Endothelial cell of umbilical vein (primary cell): Measurements from ENCODE around the gene PRKG1. TPM values are rescaled to one million over a fixed set of nuclear protein-coding genes. Genes with fewer than 3 reads are reported as not detected.

Source experiments
- BruUV-seq: library from RNA; stranded (reverse); fragments of 400-500 nt; replicated peaks from 2 replicates; lab custom pipeline; 2021; lab: Mats Ljungman, UMichigan
- CTCF ChIA-PET: fragments of 300-600, 350-600 bp; sonication (Branson Sonifier 250); formaldehyde crosslinking; loops from one replicate; lab custom pipeline; 2021; ENCODE audit warnings: antibody characterized with exemption, inconsistent platforms; lab: Charles Lee
- POLR2A ChIA-PET: fragments of 300-600, 350-600 bp; sonication (Branson Sonifier 250); formaldehyde crosslinking; loops from one replicate; lab custom pipeline; 2021; ENCODE audit warnings: antibody characterized with exemption, inconsistent platforms; lab: Charles Lee
- DNase-seq: peaks from one replicate; pipeline ENCODE4 v3.0.0-alpha.2; 2011; ENCODE audit warnings: low read depth, low spot score
- FAIRE-seq: peaks from 2 replicates; lab custom pipeline; 2011; peaks lifted over from hg19 to GRCh38; lab: Jason Lieb, UNC
- H2AFZ ChIP-seq: 2 replicates; pipeline ENCODE4 v1.6.0; 2012; ENCODE audit warnings: low read depth, low read length, control low read depth, inconsistent platforms
- H3K27ac ChIP-seq: 2 replicates; pipeline ENCODE4 v1.5.1; 2011; ENCODE audit warnings: low read depth, mild to moderate bottlenecking, control low read depth, low read length, moderate library complexity; ENCODE audit not compliant: insufficient read depth
- H3K27me3 ChIP-seq, 2 experiments: 2 replicates each; pipeline versions ENCODE4 v1.6.0 to v1.6.1; 2011; ENCODE audit warnings: low read length in 2 of 2, mixed read lengths in 1 of 2; ENCODE audit not compliant: control insufficient read depth in 2 of 2, insufficient read depth in 2 of 2
- H3K36me3 ChIP-seq, 2 experiments: 2 replicates in 1 of 2; 3 replicates in 1 of 2; pipeline ENCODE4 v1.5.1; 2011; ENCODE audit warnings: low read length in 2 of 2, mild to moderate bottlenecking in 1 of 2, moderate library complexity in 1 of 2; ENCODE audit not compliant: control insufficient read depth in 2 of 2, insufficient read depth in 2 of 2; ENCODE audit errors: extremely low read depth in 1 of 2
- H3K4me1 ChIP-seq: 3 replicates; pipeline ENCODE4 v1.5.1; 2011; ENCODE audit warnings: mild to moderate bottlenecking, low read length; ENCODE audit not compliant: control insufficient read depth, insufficient read depth; ENCODE audit errors: extremely low read depth
- H3K4me2 ChIP-seq: 2 replicates; pipeline ENCODE4 v1.6.1; 2011; ENCODE audit warnings: low read length, control low read depth, mixed read lengths; ENCODE audit not compliant: insufficient read depth
- H3K4me3 ChIP-seq, 3 experiments: fragments of 200-600 bp in 1 of 3; sonication (generic), shearing (Covaris generic) in 1 of 3; replicated peaks in 1 of 3; 2 replicates each; pipeline ENCODE4 v1.5.1; 2011 to 2016; ENCODE audit warnings: control low read depth in 3 of 3, low read length in 3 of 3, mild to moderate bottlenecking in 2 of 3, inconsistent platforms in 1 of 3, low read depth in 1 of 3, moderate library complexity in 1 of 3; ENCODE audit not compliant: insufficient read depth in 1 of 3
- H3K79me2 ChIP-seq: 2 replicates; pipeline ENCODE4 v1.6.0; 2012; ENCODE audit warnings: low read length, inconsistent platforms; ENCODE audit not compliant: control insufficient read depth, insufficient read depth
- H3K9ac ChIP-seq: replicated peaks from 2 replicates; pipeline ENCODE3; 2011; ENCODE audit warnings: low read length, control low read depth; ENCODE audit not compliant: insufficient read depth; ENCODE audit errors: extremely low read depth
- H3K9me1 ChIP-seq: replicated peaks from 3 replicates; pipeline ENCODE4 v1.6.0; 2011; ENCODE audit warnings: mild to moderate bottlenecking, low read length; ENCODE audit not compliant: control insufficient read depth, insufficient read depth; ENCODE audit errors: extremely low read depth
- H3K9me3 ChIP-seq: replicated peaks from 2 replicates; pipeline ENCODE4 v1.5.1; 2012; ENCODE audit warnings: low read length, inconsistent platforms; ENCODE audit not compliant: control insufficient read depth, insufficient read depth
- H4K20me1 ChIP-seq: replicated peaks from 2 replicates; pipeline ENCODE3; 2011; ENCODE audit warnings: mild to moderate bottlenecking, low read length; ENCODE audit not compliant: control insufficient read depth, insufficient read depth; ENCODE audit errors: extremely low read depth
- CTCF ChIP-seq, 2 donors: IDR thresholded peaks; 1 replicate in 1 of 2; 2 replicates in 1 of 2; pipeline ENCODE4 v1.5.1; 2011; ENCODE audit warnings: low read length in 2 of 2, mild to moderate bottlenecking in 2 of 2, moderate library complexity in 2 of 2, control low read depth in 1 of 2, inconsistent platforms in 1 of 2, low read depth in 1 of 2; ENCODE audit not compliant: insufficient read depth in 1 of 2; ENCODE audit errors: extremely low read depth in 1 of 2
- EZH2 ChIP-seq: IDR thresholded peaks from 2 replicates; pipeline ENCODE4 v1.6.1; 2012; ENCODE audit warnings: borderline replicate concordance, low read depth, mild to moderate bottlenecking, moderate library complexity, low read length, inconsistent platforms; ENCODE audit not compliant: severe bottlenecking
- FOS ChIP-seq: IDR thresholded peaks from 2 replicates; pipeline ENCODE4 v1.6.1; 2011; ENCODE audit warnings: mild to moderate bottlenecking, low read length, moderate library complexity, borderline replicate concordance; ENCODE audit not compliant: insufficient read depth
- GATA2 ChIP-seq: IDR thresholded peaks from 2 replicates; pipeline ENCODE4 v1.7.0; 2011; ENCODE audit warnings: low read depth, mild to moderate bottlenecking, moderate library complexity, mixed read lengths, low read length; ENCODE audit not compliant: insufficient read length, insufficient read depth
- JUN ChIP-seq: IDR thresholded peaks from 2 replicates; pipeline ENCODE4 v1.6.1; 2011; ENCODE audit warnings: borderline replicate concordance, low read depth; ENCODE audit not compliant: insufficient read length, insufficient read depth
- MAX ChIP-seq: IDR thresholded peaks from 2 replicates; pipeline ENCODE4 v1.6.1; 2011; ENCODE audit not compliant: insufficient read depth, insufficient read length
- MYC ChIP-seq: IDR thresholded peaks from one replicate; pipeline ENCODE4 v1.6.1; 2011; ENCODE audit warnings: mild to moderate bottlenecking, low read depth, low read length
- POLR2A ChIP-seq: IDR thresholded peaks from 2 replicates; pipeline ENCODE4 v1.6.1; 2012; ENCODE audit warnings: low read depth, mild to moderate bottlenecking, control low read depth, low read length
- POLR2AphosphoS5 ChIP-seq: IDR thresholded peaks from 2 replicates; pipeline ENCODE4 v1.6.1; 2012; ENCODE audit warnings: low read depth, mild to moderate bottlenecking, control low read depth, low read length, moderate library complexity; ENCODE audit not compliant: insufficient read depth
- dilution Hi-C: fragments of 300-500 bp; cut with MboI; formaldehyde crosslinking; loops from one replicate; pipeline ENCODE4 v1.15.0; 2019; ENCODE audit warnings: low sequenced_read_pairs; ENCODE audit not compliant: extremely low pct_ligation_motif_present
- intact Hi-C: fragments of 100-400 bp; cut with micrococcal nuclease; formaldehyde crosslinking; loops from one replicate; pipeline ENCODE4 v1.10.0; 2022
- polyA plus RNA-seq, 4 experiments: library from polyadenylated mRNA; depleted of rRNA in 3 of 4; stranded (reverse) in 3 of 4; unstranded in 1 of 4; fragments of >200 nt; gene quantifications; 2 replicates each; pipeline versions ENCODE4 v1.2.1 to v1.2.3, GENCODE V29; 2011 to 2012; ENCODE audit warnings: missing spikeins in 1 of 4
- total RNA-seq: library from RNA; stranded (reverse); gene quantifications from 2 replicates; pipeline ENCODE4 v1.2.3, GENCODE V29; 2021

Gene PRKG1
- total and polyA plus RNA-seq, 2 donors (not counting 3 experiments of a cell fraction or from before 2014, with no cell fraction given): 0.01 to 0.18 TPM

- no peaks in the 10 kb centered on the region for H3K9me3 ChIP-seq
- DNase-seq: no peak
- no peaks in the 10 kb centered on the region for H3K4me1 ChIP-seq
- dilution Hi-C loops (no loop called here), intact Hi-C loops (no loop called here)
- H3K9ac ChIP-seq: no peak overlapping the region
- H3K79me2 ChIP-seq: no peaks in the 10 kb centered on the region
- CTCF ChIA-PET: interaction anchor here (0.6 kb wide), 1 partner anchor 31 kb away, joined by 3 read pairs; no protein-coding TSS in a partner anchor
- no peak overlapping the region for H3K27ac ChIP-seq
- no peaks in the 10 kb centered on the region for H3K27me3 ChIP-seq
- POLR2A ChIA-PET: no interaction called here
- no TSS peak for BruUV-seq
- H2AFZ ChIP-seq: no peak overlapping the region
- H3K4me3 ChIP-seq: no peak overlapping the region
- H3K9me1 ChIP-seq: no peaks in the 10 kb centered on the region
- FAIRE-seq: no peak
- no peaks in the 10 kb centered on the region for H4K20me1 ChIP-seq
- TF ChIP-seq MAX (no peak), CTCF (IDR thresholded peaks at IDR 0.05; ENCODE audit: extremely low read depth in 1 of 2, insufficient read depth in 1 of 2, low read depth in 1 of 2, low read length in 2 of 2) (no peak), POLR2AphosphoS5 (no peak), FOS (no peak), JUN (no peak), EZH2 (no peak), GATA2 (no peak), MYC (no peak), POLR2A (no peak)
- no peaks in the 10 kb centered on the region for H3K36me3 ChIP-seq
- no peak overlapping the region for H3K4me2 ChIP-seq
Measured at GRCh38 chr10:51289519-51289918, 215.2 kb downstream of the PRKG1 start.
